Fibroblast of pulmonary artery (primary cell): ENCODE results near the gene FJX1.

Experiments used
- DNase-seq: peaks from one replicate; pipeline ENCODE4 v3.0.0-alpha.2; 2010; ENCODE audit warnings: low read depth
- H3K4me3 ChIP-seq: replicated peaks from 2 replicates; pipeline ENCODE4 v1.5.1; 2011; ENCODE audit warnings: low read depth, mild to moderate bottlenecking, control low read depth, low read length, moderate library complexity
- TF ChIP-seq, protein P1 (sequence below): IDR thresholded peaks from 2 replicates; pipeline ENCODE4 v1.5.1; 2011; ENCODE audit warnings: mild to moderate bottlenecking, control low read depth, low read length, inconsistent platforms; ENCODE audit errors: missing control alignments

Gene FJX1, protein sequence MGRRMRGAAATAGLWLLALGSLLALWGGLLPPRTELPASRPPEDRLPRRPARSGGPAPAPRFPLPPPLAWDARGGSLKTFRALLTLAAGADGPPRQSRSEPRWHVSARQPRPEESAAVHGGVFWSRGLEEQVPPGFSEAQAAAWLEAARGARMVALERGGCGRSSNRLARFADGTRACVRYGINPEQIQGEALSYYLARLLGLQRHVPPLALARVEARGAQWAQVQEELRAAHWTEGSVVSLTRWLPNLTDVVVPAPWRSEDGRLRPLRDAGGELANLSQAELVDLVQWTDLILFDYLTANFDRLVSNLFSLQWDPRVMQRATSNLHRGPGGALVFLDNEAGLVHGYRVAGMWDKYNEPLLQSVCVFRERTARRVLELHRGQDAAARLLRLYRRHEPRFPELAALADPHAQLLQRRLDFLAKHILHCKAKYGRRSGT

DNA sequence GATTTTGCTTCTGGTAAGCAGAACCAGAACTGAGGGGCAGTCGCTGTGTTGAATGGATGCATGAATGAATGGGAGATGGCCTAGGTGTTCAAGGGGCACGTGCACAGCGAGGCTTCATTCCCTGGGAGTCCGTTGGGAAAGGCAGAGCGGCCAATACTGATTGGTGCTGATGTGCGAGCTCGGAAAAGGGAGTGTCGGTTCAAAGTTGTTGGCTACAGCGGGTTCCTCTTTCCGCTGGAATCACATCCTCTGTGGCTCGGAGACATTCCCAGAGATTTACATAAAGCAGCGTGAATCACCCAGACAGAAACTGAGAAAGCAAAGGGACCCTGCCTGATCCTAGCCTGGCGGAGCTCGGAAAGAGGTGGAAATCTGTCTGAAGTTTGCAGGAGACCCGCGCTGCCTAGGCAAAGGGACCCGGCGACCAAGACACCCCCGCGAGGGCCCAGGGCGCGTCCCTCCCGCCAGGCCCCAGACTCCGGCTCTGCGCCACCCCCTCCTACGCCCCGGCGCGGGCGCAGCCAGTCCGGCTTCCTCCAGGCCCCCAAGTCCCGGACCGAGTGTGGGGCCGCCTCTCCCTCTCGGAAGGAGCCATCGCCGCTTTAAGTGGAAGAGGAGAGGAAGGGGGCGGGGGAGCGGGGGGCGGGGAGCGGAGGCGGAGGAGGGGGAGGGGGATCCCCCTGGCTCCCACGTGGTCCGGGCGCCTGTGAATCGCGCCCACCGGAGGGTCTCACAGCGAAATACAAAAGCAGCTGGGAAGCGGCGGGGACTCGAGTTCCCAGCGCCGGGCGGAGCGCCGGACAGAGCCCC is at the start of gene FJX1:
Gene FJX1, plus strand, starts transcription at position 774 of the 810 bp plus-strand sequence. CDS start 177 bp downstream, outside the sequence.
- H3K4me3 ChIP-seq: peak within 1 kb of the TSS; percentile 66
- peak; percentile 93 for DNase-seq
- TF ChIP-seq, protein P1, sequence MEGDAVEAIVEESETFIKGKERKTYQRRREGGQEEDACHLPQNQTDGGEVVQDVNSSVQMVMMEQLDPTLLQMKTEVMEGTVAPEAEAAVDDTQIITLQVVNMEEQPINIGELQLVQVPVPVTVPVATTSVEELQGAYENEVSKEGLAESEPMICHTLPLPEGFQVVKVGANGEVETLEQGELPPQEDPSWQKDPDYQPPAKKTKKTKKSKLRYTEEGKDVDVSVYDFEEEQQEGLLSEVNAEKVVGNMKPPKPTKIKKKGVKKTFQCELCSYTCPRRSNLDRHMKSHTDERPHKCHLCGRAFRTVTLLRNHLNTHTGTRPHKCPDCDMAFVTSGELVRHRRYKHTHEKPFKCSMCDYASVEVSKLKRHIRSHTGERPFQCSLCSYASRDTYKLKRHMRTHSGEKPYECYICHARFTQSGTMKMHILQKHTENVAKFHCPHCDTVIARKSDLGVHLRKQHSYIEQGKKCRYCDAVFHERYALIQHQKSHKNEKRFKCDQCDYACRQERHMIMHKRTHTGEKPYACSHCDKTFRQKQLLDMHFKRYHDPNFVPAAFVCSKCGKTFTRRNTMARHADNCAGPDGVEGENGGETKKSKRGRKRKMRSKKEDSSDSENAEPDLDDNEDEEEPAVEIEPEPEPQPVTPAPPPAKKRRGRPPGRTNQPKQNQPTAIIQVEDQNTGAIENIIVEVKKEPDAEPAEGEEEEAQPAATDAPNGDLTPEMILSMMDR: no peak

DNA sequence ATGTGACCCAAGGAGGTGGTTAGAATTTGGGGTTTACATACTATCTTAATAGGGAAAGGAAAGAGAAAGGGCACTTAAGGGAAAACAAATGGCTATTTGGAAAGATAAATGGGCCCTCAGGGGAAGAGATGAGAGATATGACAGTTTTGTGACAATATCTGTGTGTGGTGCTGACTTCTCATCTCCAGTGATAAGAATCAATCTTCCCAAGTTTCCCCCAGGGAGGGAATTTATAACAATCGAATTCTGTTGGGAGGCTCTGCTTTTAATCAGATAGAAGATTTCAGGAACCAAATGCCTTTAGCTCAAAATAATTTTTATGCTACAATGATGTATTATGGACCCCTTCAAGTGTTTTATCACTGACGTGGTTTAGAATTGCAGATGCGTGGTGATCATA is 46.6 kb upstream of the FJX1 start:
- TF ChIP-seq, protein P1: no peak
- no peak overlapping the region for H3K4me3 ChIP-seq
- no peak for DNase-seq

DNA sequence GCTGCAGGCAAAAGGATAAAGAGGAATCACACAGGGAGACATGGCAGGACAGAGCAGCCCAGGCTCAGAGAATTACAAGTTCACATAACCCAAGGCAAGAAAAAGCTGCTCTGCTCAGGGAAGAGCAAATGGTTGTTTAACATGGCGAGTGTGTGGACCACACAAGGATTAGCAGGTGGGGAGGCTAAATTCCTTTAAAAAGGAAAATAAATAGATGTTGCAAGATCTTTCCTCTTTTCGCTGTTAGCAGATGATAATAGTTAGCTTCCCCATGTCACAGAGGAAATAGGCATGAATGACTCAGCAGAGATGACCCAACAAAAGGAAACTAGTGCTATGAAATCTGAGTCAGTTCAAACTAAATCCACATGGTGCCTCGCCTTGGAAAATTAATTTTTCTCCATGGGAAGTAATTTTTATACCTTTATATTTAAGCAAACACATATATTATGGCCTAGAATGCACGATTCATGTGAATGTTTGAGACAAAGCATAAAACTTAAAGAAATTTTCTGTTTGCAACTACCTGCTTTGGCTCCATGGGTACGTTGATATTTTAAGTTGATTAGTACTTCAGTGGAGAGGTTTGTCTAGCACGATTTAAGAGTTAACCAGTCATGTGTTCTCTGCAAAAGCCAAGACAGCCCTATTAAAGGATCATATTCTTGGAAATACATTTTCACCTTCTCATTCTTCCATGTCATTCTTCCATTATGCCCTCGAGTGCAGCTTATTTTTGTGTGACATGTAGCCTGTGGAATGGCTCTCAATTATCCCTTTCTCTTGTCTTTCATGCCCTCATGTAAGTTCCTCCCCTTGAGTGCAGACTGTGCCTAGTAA is 38.5 kb upstream of the FJX1 start:
- TF ChIP-seq, protein P1: no peak
- DNase-seq: peak; percentile 95

DNA sequence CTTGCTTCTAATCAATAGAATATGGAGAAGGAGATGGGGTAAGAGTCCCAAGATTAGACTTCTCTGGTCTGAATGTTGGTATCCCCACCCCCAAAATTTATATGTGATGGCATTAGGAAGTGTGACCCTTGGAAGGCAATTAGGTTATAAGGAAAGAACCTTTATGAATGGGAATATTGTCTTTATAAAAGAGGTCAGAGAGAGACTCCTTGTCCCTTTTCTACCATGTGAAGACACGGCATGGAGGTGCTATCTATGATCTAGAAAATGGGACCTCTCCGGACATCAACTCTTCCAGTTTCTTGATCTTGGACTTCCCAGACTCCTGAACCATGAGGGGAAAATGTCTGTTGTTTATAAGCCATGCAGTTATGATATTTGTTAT is 37.9 kb upstream of the FJX1 start:
- no peak for DNase-seq
- no peak overlapping the region for H3K4me3 ChIP-seq
- TF ChIP-seq, protein P1: no peak

More for the DNA sequence above, 38.5 kb upstream of the FJX1 start:
- no peak overlapping the region for H3K4me3 ChIP-seq

DNA sequence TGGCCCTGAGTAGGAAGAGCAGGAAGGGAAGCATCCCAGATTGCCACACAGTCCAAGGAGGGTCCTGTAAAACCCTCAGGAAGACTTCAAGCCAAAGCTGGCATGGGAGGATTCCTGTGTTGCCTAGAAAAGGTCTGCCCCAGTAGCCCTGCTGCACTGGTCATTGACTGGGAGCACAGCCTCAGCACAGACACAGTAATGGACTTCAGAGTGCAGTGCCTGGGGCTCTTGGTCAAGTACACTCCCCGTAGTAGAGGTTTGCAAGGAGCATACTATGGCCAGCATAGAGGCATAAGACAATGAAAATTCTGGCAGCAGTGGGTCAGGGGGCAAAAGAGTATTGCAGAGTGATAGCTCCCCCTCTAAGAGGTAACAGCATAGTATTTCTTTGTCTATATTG is 36.2 kb upstream of the FJX1 start:
- TF ChIP-seq, protein P1: no peak
- DNase-seq: no peak
- H3K4me3 ChIP-seq: no peak overlapping the region

DNA sequence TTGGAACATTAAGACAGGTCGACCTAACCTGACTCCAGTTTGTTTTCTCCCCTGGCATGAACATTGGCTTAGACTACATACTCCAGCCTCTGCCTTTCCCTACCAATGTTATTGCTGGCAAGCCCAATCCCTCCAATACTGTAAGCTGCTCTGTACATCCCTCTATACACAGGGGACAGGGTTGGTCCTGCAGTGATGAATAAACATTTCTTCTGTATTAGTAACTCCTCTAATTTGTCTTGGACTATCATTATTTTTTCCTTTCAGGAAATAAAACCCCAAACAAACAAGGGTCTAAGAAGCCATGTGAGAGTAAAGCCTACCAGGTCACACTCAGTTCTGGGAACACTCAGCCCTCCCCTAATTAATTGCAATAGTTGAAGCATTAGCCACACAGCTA is 35.1 kb upstream of the FJX1 start:
- no peak overlapping the region for H3K4me3 ChIP-seq
- DNase-seq: peak; percentile 46
- TF ChIP-seq, protein P1: no peak
